ENCODE measurements around the gene PDCD1LG2. TPM values are rescaled to one million over a fixed set of nuclear protein-coding genes. Genes with fewer than 3 reads are reported as not detected.
"Not testable (repeated sequence)": the region's sequence is repeated elsewhere in the genome, so short reads cannot be mapped to it uniquely, and the experiment has no call there.

PDCD1LG2 gene
- total and polyA plus RNA-seq, 2 of the 8 experiments (the other 6 are each of a cell fraction or from before 2014, with no cell fraction given), result not detected

GRCh38 chr9:5494765-5495164 lies 15.6 kb upstream of the PDCD1LG2 start:
- H3K9me3 ChIP-seq (ENCODE audit: insufficient read depth in 2 of 2, low read depth in 1 of 2, low read length in 1 of 2); H3K4me3 ChIP-seq (ENCODE audit: extremely low read depth in 1 of 4, insufficient read depth in 2 of 4, low read depth in 3 of 4, low read length in 4 of 4); H2BK5ac ChIP-seq (ENCODE audit: low read depth, low read length); H3K56ac ChIP-seq (replicated peaks; ENCODE audit: insufficient read length, low read depth, low read length); CTCF ChIA-PET (ENCODE audit: partially characterized antibody); H3K27ac ChIP-seq (ENCODE audit: low read depth, low read length); H3K4me2 ChIP-seq (ENCODE audit: insufficient read depth in 1 of 2, low read depth in 2 of 2, low read length in 2 of 2); FAIRE-seq; H3K27me3 ChIP-seq (replicated peaks in 1 of 4; ENCODE audit: control insufficient read depth in 3 of 4, extremely low read depth in 1 of 4, insufficient read depth in 3 of 4, low read length in 3 of 4); H3K36me3 ChIP-seq (ENCODE audit: control insufficient read depth in 2 of 4, insufficient read depth in 4 of 4, low read length in 3 of 4); H3K79me1 ChIP-seq (ENCODE audit: low read depth, low read length); DNase-seq (ENCODE audit: low read depth in 1 of 2, low spot score in 2 of 2); H3K14ac ChIP-seq (ENCODE audit: insufficient read length); H3K23me2 ChIP-seq (ENCODE audit: low read depth, low read length); H2BK20ac ChIP-seq (ENCODE audit: low read length); H2BK15ac ChIP-seq (ENCODE audit: low read length); POLR2A ChIA-PET (ENCODE audit: partially characterized antibody); H3K18ac ChIP-seq (ENCODE audit: extremely low read depth, low read length); H3K4ac ChIP-seq (replicated peaks; ENCODE audit: insufficient read length, low read depth, low read length); H3K23ac ChIP-seq (ENCODE audit: insufficient read length); H2BK120ac ChIP-seq (replicated peaks; ENCODE audit: low read depth, low read length); H3K4me1 ChIP-seq (replicated peaks in 1 of 4; ENCODE audit: control insufficient read depth in 3 of 4, insufficient read depth in 4 of 4, low read length in 3 of 4); H2AK5ac ChIP-seq (ENCODE audit: low read depth, low read length); H4K5ac ChIP-seq (ENCODE audit: insufficient read length, low read depth, low read length); H4K20me1 ChIP-seq (replicated peaks in 1 of 2; ENCODE audit: control insufficient read depth in 1 of 2, insufficient read depth in 2 of 2, low read length in 2 of 2); H4K8ac ChIP-seq (ENCODE audit: extremely low read depth, insufficient read depth, low read length); H2BK12ac ChIP-seq (ENCODE audit: low read depth, low read length); H3K9ac ChIP-seq (replicated peaks in 1 of 4; ENCODE audit: extremely low read depth in 1 of 4, low read depth in 3 of 4, low read length in 3 of 4); H3K79me2 ChIP-seq (ENCODE audit: control insufficient read depth in 1 of 2, insufficient read depth in 2 of 2, low read length in 2 of 2); H4K91ac ChIP-seq (replicated peaks; ENCODE audit: insufficient read length, low read length); H2AFZ ChIP-seq (ENCODE audit: low read length): not testable (repeated sequence)
- WGBS, 2 experiments (ENCODE audit: extremely low coverage in 1 of 2, insufficient coverage in 1 of 2, insufficient read length in 1 of 2, insufficient replicate concordance in 2 of 2, low coverage in 1 of 2, low lambda C conversion rate in 2 of 2, missing lambda C conversion rate in 1 of 2), result 80% methylated on average over 3 of the region's 3 CpGs; no CpG with 5 or more reads in 1 of the 2 experiments
